ENCODE measurements around the gene SF3B5.
A peak's percentile ranks its signal among the peaks of the same experiment; 100 is the strongest.
"Not testable (repeated sequence)": the region's sequence is repeated elsewhere in the genome, so short reads cannot be mapped to it uniquely, and the experiment has no call there.

The SF3B5 gene

GRCh38 chr6:144104898-144105487 lies 9.6 kb upstream of the SF3B5 start:
- DNase-seq (ENCODE audit: low read depth in 2 of 2), result peak in 1 of 2 donors; percentile 4

GRCh38 chr6:144104488-144104887 lies 9.1 kb upstream of the SF3B5 start:
- DNase-seq (ENCODE audit: low read depth in 2 of 2), result no peak

- no peak for DNase-seq (ENCODE audit: low read depth in 2 of 2)
Measured at GRCh38 chr6:144103026-144103563, 7.7 kb upstream of the SF3B5 start.

GRCh38 chr6:144098993-144099392 lies 3.6 kb upstream of the SF3B5 start:
- no peak for DNase-seq (ENCODE audit: low read depth in 2 of 2)

- DNase-seq (ENCODE audit: low read depth in 2 of 2), result no peak
Measured at GRCh38 chr6:144094731-144095133, 641 bp downstream of the SF3B5 start.

GRCh38 chr6:144093658-144094057 lies 1.7 kb downstream of the SF3B5 start:
- no peak for DNase-seq (ENCODE audit: low read depth in 2 of 2)

GRCh38 chr6:144093236-144093635 lies 2.1 kb downstream of the SF3B5 start:
- no peak for DNase-seq (ENCODE audit: low read depth in 2 of 2)

- DNase-seq (ENCODE audit: low read depth in 2 of 2), result no peak
Measured at GRCh38 chr6:144090384-144090783, 5.0 kb downstream of the SF3B5 start.

GRCh38 chr6:144087789-144088426 lies 7.5 kb downstream of the SF3B5 start:
- no peak for DNase-seq (ENCODE audit: low read depth in 2 of 2)

- DNase-seq (ENCODE audit: low read depth in 2 of 2), result no peak
Measured at GRCh38 chr6:144086959-144087358, 8.4 kb downstream of the SF3B5 start.

- DNase-seq (ENCODE audit: low read depth in 2 of 2), result no peak
Measured at GRCh38 chr6:144083172-144083571, 12.2 kb downstream of the SF3B5 start.

- not testable (repeated sequence) for DNase-seq (ENCODE audit: low read depth in 2 of 2)
Measured at GRCh38 chr6:144082412-144082811, 13.0 kb downstream of the SF3B5 start.

GRCh38 chr6:144077871-144078270 lies 17.5 kb downstream of the SF3B5 start:
- no peak for DNase-seq (ENCODE audit: low read depth in 2 of 2)

- DNase-seq (ENCODE audit: low read depth in 2 of 2), result no peak
Measured at GRCh38 chr6:144075875-144076274, 19.5 kb downstream of the SF3B5 start.

- no peak for DNase-seq (ENCODE audit: low read depth in 2 of 2)
Measured at GRCh38 chr6:144075187-144075586, 20.2 kb downstream of the SF3B5 start.

- DNase-seq (ENCODE audit: low read depth in 2 of 2), result no peak
Measured at GRCh38 chr6:144073024-144073423, 22.3 kb downstream of the SF3B5 start.

- DNase-seq (ENCODE audit: low read depth in 2 of 2), result no peak
Measured at GRCh38 chr6:144069506-144069905, 25.9 kb downstream of the SF3B5 start.

- no peak for DNase-seq (ENCODE audit: low read depth in 2 of 2)
Measured at GRCh38 chr6:144068794-144069193, 26.6 kb downstream of the SF3B5 start.

- DNase-seq (ENCODE audit: low read depth in 2 of 2), result no peak
Measured at GRCh38 chr6:144066741-144067484, 28.5 kb downstream of the SF3B5 start.

GRCh38 chr6:144066255-144066654 lies 29.1 kb downstream of the SF3B5 start:
- DNase-seq (ENCODE audit: low read depth in 2 of 2), result no peak

GRCh38 chr6:144065213-144065660 lies 30.1 kb downstream of the SF3B5 start:
- no peak for DNase-seq (ENCODE audit: low read depth in 2 of 2)

- peak; percentile 39 to 52 for DNase-seq (ENCODE audit: low read depth in 2 of 2)
Measured at GRCh38 chr6:144064402-144065212, 30.8 kb downstream of the SF3B5 start.

Data from activated CD8-positive, alpha-beta memory T cell treated with anti-CD3 and anti-CD28 coated beads for 4 hours (primary cell).